Astrocyte of the spinal cord (primary cell): Measurements from ENCODE around the gene HPCA.
"Not testable (repeated sequence)": the region's sequence is repeated elsewhere in the genome, so short reads cannot be mapped to it uniquely, and the experiment has no call there.

Source experiments
- DNase-seq: peaks from one replicate; pipeline ENCODE4 v3.0.0; 2011; ENCODE audit warnings: low read depth, low spot score
- H3K4me3 ChIP-seq: 2 replicates; pipeline ENCODE4 v1.5.1; 2011; ENCODE audit warnings: low read depth, mild to moderate bottlenecking, low read length, moderate library complexity
- in situ Hi-C: cut with HindIII; loops from 2 replicates; pipeline ENCODE4 v1.10.0; 2017; ENCODE audit warnings: low sequenced_read_pairs
- TF ChIP-seq, protein P1 (sequence below): IDR thresholded peaks from 2 replicates; pipeline ENCODE4 v1.5.1; 2012; ENCODE audit warnings: low read depth, mild to moderate bottlenecking, low read length, inconsistent platforms

Gene HPCA

DNA sequence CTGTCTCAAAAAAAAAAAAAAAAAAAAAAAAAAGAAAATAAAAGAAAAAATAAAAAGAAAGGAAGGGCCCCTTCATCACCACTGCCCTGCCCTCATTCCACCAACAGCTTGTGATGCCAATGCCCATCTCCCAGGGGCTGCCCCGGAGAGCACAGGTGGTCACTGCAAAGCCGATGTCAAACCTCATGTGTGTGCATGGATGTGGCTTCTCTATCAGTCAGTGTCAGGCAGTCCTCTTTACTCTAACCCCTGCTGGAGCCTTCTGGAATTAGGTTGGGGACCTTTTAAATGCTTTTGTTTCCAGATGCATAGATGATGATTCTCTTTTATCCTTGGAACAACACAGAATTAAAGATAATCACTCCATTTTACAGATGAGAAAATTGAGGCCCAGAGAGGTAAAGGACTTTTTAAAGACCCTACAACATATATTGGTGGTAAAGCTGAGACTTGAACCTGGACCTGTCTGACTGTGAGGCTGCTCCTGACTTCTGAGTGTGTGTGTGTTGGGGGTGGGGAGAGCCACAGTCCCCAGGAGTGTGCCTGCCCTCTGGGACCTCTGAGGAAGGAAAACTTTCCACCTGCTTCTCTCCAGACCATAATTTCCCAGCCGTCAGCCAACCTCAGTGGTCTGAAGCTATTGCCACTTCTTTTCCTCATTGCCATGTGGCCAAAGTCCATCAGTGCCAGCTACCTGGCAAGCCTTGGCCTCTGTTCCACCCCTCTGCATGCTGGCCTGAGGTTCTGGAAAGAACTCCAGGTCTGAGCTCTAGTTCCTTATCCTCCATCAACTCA lies 17.9 kb downstream of the HPCA start:
- no peak overlapping the region for H3K4me3 ChIP-seq
- in situ Hi-C loops, result no loop called here
- no peak for DNase-seq
- TF ChIP-seq, protein P1, sequence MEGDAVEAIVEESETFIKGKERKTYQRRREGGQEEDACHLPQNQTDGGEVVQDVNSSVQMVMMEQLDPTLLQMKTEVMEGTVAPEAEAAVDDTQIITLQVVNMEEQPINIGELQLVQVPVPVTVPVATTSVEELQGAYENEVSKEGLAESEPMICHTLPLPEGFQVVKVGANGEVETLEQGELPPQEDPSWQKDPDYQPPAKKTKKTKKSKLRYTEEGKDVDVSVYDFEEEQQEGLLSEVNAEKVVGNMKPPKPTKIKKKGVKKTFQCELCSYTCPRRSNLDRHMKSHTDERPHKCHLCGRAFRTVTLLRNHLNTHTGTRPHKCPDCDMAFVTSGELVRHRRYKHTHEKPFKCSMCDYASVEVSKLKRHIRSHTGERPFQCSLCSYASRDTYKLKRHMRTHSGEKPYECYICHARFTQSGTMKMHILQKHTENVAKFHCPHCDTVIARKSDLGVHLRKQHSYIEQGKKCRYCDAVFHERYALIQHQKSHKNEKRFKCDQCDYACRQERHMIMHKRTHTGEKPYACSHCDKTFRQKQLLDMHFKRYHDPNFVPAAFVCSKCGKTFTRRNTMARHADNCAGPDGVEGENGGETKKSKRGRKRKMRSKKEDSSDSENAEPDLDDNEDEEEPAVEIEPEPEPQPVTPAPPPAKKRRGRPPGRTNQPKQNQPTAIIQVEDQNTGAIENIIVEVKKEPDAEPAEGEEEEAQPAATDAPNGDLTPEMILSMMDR, result no peak

DNA sequence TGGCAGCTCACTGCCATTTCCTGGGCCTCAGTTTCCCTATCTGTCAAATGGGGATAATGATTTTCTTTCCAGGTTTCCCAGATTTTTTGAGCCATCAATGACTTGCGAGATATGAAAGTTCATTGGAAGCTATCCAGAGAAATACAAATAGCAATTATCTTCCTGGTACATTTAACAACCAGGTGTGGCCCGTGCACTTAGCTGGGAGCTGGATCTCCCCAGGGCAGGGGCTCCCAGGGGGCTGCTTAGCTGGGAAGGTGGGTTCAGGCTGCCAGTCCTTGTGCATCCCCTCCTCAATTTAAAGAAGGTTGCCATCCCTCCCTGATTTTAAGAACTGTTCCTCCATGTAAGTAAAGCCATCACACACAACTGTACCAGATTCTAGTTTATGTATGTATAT lies 18.5 kb downstream of the HPCA start:
- no peak for DNase-seq
- TF ChIP-seq, protein P1, result no peak
- no peak overlapping the region for H3K4me3 ChIP-seq
- in situ Hi-C loops, result no loop called here

DNA sequence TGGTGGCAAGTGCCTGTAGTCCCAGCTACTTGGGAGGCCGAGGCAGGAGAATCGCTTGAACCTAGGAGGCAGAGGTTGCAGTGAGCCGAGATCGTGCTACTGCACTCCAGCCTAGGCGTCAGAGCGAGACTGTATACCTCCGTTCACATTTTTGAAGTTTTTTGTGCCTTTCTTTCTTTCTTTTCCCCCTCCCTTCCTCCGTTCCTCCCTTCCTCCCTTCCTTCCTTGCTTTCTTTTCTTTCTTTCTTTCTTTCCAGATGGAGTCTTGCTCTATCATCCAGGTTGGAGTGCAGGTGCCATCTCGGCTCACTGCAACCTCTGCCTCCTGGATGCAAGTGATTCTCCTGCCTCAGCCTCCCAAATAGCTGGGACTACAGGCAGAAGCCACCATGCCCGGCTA lies 19.3 kb downstream of the HPCA start:
- H3K4me3 ChIP-seq, in situ Hi-C loops, DNase-seq: not testable (repeated sequence)

DNA sequence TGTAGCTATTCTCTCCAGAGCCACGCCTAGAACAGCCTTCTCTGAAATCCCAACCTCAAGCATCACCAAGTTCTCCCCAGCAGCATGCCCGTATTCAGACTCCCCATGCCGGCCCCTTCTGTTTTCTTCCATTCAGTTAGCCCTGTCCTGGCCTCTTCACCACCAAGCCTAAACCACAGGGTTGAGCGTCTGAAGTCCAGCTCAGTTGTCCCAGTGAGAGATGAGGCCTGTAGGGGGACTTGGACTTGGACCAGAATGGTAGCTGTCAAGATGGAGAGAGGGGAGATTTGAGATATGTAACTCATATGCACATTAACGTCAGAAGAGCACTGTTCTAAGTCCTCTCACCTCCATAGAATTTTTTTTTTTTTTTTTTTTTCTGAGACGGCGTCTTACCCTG lies 20.4 kb downstream of the HPCA start:
- no peak for DNase-seq
- no peak overlapping the region for H3K4me3 ChIP-seq
- TF ChIP-seq, protein P1, result no peak
- in situ Hi-C loops, result no loop called here

DNA sequence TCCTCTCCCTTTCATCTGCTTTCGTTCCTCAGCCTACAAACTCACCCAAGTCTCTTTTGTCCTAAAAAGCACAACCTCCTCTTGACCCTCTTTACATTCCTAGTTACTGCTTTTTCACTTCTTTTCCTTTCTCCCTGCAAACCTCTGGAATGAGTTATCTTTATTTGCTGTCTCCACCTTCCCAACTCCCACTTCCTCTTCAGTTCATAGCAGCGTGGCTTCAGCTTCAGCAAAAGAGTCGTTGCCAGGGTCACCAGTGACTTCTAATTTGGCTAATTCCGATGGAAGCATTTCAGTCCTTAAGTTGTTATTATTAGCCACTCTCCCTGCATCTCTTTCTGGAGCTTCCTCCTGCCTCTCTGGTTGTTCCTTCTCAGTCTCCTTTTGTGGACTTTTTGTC lies 21.1 kb downstream of the HPCA start:
- TF ChIP-seq, protein P1, result no peak
- H3K4me3 ChIP-seq, result no peak overlapping the region
- DNase-seq, result no peak
- in situ Hi-C loops, result no loop called here

DNA sequence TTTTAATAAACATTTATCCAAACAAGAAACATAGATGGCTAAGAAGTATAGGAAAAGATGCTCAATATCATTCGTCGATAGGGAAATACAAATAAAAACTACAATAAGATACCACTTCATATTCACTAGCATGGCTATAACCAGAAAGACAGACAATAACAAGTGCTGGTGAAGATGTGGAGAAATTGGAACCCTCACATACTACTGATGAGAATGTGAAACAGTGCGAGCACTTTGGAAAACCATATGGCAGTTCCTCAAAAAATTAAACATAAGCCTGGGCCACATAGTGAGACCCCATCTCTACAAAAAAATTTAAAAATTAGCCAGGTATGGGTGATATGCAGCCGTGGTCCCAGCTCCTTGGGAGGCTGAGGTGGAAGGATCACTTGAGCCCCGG lies 24.0 kb downstream of the HPCA start:
- TF ChIP-seq, protein P1, result no peak
- in situ Hi-C loops, result no loop called here
- no peak overlapping the region for H3K4me3 ChIP-seq
- no peak for DNase-seq

DNA sequence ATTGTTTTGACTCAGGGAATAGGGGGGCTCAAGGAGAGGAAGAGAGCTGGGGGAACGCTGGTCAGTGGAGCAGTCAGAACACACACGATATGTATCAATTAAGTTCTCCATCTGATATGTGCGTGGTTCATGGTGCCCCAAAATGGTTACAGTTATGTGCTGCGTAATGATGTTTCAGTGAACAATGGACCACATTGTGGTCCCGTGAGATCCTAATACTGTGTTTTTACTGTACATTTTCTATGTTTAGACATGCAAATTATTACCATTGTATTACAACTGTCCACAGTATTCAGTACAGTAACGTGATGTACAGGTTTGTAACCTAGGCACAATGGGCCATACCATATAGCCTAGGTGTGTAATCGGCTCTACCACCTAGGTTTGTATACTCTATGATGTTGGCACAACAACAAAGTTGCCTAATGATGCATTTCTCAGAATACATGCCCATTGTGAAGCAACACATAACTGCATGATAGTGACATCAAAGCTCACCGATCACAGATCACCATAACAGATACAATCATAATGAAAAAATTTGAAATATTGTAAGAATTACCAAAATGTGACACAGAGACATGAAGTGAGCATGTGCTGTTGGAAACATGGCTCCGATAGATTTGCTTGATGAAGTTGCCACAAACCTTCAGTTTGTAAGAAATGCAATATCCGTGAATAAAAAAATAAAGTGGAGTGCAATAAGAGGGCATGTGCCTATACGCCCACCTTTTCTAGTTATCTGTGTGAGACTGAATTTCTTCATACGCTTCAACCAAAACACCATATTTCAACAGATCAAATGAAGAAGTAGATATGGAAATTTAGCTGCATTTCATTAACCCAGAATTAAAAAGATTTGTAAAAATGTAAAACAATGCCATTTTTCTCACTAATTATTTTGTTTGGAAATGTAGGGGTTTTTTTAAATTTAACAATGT lies 29.7 kb downstream of the HPCA start:
- TF ChIP-seq, protein P1, result no peak
- DNase-seq, result no peak
- in situ Hi-C loops, result no loop called here
- H3K4me3 ChIP-seq, result no peak overlapping the region
